ENCODE results near the gene E2F6. TPM values are rescaled to one million over a fixed set of nuclear protein-coding genes. Genes with fewer than 3 reads are reported as not detected.
"Not testable (repeated sequence)": the region's sequence is repeated elsewhere in the genome, so short reads cannot be mapped to it uniquely, and the experiment has no call there.

Gene E2F6
- polyA plus RNA-seq, 1 donor = 20.4 TPM

DNA sequence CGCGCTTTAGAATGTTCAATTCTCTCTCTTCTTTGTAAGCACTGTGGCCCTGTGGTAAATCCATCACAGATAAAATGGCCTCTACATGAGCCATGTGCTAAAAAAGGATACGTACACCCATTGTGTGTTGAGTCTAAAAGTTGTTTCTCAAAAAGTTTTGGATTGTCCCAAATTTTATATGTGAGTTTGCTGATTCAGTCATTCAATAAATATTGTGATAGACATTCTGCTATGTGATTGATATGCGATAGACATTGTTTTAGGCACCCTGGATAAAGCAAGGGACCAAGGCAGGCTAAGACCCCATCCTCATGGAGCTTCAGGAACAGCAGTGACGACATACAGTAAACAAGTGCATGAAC, 53.5 kb downstream of the E2F6 start:
- DNase-seq (ENCODE audit: low read depth) = no peak

GRCh38 chr2:11411768-11412448, 54.1 kb downstream of the E2F6 start:
- DNase-seq (ENCODE audit: low read depth) = no peak

- DNase-seq (ENCODE audit: low read depth) = no peak
These were observed 54.7 kb downstream of the E2F6 start for GRCh38 chr2:11411244-11411643.

DNA sequence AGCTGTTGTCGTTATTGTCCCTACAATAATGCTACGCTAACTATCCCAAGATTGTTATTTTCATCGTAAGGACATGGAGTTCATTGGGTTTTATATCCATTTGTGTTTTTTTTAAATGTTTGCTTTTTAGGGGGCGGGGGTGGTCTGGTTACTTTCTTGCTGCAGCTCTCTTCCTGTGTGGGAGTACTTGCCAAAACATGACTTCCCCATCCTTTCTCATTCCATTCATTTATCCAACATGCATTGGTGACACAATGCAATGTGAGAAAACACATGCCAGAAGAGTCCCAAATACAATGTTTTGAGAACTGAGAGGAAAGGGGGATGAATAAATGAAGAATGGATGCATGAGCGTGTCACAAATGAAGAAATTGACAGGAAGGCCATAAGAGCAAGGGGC, 55.9 kb downstream of the E2F6 start:
- DNase-seq (ENCODE audit: low read depth) = no peak

DNA sequence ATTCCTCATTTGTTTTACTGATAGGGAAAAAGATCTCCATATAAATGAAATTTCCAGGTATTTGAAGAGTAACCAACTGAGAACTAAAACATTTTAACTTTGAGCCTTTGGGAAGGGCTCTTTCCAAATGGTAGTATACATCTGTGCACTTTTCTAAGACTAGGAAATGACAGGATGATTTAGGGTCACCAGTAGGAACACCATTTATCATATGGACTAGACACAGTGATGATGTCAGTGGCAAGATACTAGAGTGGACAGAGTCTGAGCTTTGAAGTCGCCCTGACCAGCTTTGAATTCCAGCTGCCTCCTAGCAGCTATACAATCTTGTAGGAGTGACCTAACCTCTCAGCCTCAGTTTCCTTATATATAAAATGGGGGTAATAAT, 56.4 kb downstream of the E2F6 start:
- DNase-seq (ENCODE audit: low read depth) = no peak

DNA sequence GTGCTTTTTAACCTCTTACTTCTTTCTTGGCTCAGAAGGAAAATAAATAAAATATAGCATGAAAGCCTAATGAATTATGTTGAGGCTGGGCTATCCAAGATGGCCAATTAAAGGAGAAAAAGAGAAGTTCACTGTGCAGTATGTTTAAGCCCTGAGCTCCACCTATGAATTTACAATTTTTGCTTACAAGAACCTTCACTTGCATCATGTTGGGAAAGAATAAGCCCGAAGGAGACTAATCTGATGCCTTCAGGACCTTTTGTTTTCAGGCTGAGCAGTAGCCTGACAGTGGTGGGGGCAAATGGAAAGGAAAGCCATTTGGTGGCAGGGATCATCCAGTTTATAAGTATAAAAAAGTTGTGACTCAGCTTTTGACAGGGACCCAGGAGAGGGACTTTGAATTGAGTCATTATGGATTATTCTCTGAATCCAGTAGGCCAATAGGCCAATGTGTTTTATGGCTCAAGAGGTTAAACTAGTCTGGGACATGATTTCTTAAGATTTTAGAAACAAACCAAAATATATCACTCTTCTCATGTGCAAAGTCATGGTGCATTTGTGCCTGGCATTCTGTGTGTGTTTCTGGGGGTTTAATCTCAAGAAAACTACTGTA, 56.9 kb downstream of the E2F6 start:
- no peak for DNase-seq (ENCODE audit: low read depth)

DNA sequence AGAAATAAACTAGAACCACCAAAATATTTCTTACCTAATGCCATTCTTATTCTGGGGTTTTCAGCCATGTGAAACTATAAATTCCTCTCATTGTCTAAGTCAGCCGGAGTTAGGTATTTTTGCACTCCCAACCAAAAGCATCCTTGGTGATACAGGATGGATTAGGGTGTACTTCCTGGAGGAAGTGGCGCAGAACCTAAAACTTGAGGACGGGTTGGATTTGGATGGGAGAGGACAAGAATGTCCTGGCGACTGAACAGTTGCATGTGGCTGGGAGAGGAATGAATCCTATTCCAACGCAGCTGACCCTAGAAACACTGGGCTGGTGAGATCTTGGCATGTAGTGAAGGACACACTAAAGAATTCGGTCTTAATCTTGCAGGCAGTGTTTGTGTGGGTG, 58.5 kb downstream of the E2F6 start:
- DNase-seq (ENCODE audit: low read depth) = no peak

GRCh38 chr2:11406958-11407381, 59.0 kb downstream of the E2F6 start:
- no peak for DNase-seq (ENCODE audit: low read depth)

DNA sequence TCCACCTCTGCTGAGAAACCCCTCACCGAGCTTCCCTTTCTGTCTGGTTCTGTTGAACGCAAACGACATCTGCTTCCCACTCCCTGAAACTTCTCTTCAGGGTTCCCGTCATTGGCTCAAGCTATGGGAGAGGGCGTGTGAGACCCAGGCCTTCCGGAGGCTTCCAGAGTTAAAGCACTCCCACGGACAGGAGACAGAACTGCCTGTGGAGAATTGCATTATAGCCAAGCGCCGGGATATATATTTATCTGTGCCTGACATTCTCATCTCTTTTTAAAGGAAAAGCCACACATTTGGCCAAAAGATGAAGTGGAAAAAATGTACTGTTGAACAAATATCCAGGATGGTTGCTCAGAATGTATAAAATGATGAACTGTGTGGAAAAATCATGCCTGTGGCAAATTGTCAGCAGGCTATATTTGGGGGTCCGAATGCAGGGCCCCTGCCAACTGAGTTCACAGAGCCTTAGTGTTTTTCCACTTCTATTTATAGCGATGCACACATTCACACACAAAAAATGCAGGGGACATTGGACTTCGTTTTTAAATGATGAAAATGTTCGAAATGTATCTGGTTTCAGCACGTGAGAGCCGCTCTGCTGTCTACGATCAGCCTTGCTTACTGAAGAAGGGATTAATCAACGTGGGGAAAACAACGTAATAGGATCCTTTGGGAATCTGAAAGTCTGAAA, 59.5 kb downstream of the E2F6 start:
- DNase-seq (ENCODE audit: low read depth) = no peak

GRCh38 chr2:11405599-11406266, 60.2 kb downstream of the E2F6 start:
- no peak for DNase-seq (ENCODE audit: low read depth)

GRCh38 chr2:11405074-11405406, 60.9 kb downstream of the E2F6 start:
- DNase-seq (ENCODE audit: low read depth) = not testable (repeated sequence)

DNA sequence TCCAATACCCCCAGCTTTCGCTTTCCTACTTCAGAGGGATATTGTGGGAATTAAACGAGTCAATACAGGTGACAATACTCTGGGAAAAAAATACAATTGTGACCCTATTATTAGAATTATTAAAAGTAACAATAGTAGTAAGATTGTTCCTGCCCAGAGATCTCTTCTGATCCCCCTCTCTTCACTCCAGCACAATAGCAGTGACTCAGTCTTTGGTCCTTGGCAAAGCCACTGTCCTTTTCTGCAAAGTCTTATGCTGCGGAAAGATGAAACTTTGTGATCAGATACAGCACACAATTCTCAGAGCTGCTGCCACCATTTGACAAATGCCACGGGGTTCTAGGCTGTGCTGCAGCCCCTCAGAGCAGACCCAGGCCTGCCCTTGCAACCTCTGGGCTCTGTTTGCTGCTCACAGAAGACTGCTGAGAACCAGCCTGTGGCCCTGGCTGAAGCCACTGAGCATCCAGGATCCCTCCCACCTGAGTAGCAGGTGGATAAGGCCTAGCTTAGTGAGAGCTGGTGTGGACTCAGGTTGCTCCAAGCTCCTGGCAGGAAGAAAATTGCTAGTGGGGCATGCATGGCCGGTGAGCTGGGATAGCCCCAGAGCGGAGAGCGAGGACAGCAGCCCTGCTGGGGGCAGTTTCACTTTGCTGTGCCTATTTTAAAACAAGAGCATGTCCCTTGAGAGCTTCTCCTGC, 61.4 kb downstream of the E2F6 start:
- DNase-seq (ENCODE audit: low read depth) = no peak

- DNase-seq (ENCODE audit: low read depth) = no peak
These were observed 63.5 kb downstream of the E2F6 start for GRCh38 chr2:11402436-11402835.

DNA sequence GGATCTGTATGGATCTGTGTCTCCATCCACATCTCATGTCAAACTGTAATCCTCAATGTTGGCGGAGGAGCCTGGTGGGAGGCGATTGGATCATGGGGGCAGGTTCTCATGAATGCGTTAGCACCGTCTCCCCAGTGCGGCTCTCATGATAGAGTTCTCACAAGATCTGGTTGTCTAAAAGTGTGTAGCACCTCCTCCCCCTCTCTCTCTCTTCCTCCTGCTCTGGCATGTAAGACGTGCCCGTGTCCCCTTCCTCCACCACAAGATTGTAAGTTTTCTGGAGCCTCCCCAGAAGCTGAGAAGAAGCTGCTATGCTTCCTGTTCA, 66.6 kb downstream of the E2F6 start:
- no peak for DNase-seq (ENCODE audit: low read depth)

DNA sequence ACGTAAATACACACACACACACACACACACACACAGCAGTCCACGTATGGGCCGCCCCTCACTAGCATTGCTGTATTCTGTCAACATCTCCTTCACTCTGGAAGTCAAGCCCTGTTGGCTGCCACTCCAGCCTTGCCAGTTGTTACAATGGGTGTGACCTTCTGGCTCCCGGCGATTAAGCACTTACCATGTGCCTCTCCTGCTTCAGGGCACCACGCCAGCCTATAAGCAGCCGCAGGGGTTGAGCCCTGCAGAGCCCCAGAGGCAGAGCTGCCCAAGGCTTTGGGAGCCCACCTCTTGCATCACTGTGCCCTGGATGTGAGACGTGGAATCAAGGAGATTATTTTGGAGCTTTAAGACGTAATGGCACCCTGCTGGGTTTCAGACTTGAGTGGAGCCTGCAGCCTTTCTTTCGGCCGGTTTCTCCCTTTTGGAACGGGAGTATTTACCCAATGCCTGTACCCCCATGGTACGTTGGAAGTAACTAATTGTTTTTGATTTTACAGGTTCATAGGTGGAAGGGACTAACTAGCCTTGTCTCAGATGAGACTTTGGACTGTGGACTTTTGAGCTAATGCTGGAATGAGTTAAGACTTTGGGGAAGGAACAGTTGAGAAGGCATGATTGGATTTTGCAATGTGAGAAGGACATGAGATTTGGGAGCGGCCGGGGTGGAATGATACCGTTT, 67.1 kb downstream of the E2F6 start:
- DNase-seq (ENCODE audit: low read depth) = no peak

DNA sequence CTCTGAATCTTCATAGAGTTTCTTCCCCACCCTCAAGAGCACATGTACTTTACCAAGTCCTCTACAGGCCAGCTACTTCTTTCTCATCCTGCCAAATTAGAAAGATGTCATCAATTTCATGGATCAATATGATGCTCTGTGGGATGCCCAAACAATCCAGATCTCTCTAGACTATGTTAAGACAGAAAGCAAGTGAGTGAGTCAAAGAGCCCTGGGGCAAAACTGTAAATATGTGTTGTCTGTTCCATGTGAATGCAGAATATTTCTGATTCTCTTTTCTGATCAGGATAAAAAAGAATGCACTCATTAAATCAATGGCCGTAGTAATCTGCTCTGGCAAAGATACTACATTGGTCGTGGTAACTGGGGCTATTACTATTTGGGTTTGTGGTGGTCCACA, 68.4 kb downstream of the E2F6 start:
- DNase-seq (ENCODE audit: low read depth) = no peak

DNA sequence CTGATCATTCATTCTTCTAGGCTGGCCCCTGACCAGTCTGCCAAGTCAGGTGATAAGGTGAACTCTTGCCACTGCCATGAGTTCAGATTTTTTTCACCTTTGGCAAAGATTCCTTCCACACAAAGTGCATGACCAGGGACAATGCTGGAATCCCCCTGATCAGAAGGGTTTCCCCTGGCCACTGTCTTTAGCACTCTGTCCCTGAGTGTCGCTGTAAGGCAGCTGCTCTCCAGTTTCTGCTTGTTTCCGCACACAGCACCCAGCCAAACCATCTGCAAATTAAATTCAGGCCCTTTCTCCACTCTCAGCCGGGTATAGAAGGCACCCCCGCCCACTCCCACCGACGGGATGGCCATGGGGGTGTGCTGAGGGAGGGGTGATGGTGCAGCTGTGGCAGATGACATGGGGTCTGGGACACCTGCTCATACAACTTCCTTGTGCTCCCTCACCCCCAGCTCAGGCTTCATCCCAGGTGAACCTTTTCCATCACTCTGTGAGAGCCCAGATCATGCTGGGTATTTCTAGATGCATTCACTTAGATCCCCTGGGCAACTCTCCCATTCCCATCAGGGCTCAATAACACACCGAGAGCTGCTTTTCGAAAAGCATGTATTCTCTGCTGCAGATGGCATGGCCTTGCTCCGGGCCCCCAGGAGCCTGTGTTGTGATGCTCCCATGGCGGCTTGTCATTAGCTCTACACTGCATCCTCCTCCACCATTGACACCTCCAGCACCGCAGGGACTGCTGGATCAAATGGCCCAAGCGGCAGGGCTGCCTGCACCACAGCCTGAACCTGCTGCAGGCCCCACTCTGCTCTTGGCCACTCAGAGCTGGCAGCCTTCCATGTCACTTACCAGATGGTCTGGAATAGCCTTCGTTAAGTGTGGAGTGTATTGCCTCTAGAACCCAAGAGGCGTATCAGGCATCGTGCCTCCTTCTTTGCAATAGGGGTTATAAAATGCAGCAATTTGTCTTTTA, 69.2 kb downstream of the E2F6 start:
- DNase-seq (ENCODE audit: low read depth) = no peak

DNA sequence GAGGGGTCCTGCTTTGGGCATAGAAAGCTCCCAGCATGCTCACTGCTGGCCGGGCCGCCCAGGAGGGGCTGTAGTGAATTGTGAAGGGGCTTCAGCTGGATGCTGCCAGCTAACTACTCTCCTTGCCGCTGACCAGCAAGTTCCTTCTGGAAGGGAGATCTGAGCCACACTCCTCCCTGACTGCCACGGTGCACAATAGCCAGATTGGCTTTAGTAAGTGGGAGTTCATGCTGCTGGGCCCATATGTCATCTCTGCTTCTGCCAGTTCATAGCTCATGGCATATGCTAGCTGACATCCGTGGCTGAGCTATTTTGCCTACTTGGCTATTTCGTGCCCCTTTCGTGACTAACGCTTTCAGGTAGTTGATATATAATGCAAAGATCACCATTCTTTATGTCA, 69.9 kb downstream of the E2F6 start:
- DNase-seq (ENCODE audit: low read depth) = no peak

- DNase-seq (ENCODE audit: low read depth) = no peak
These were observed 70.6 kb downstream of the E2F6 start for GRCh38 chr2:11395389-11395788.

Measured in forelimb muscle (tissue), 1 donor.